GM19468 (cell line): ENCODE data around the gene FOXB2.

Experiments used
- ATAC-seq: cut with Tn5 transposase; IDR thresholded peaks from one replicate; pipeline ENCODE4 v1.9.1; 2021; ENCODE audit warnings: mild to moderate bottlenecking, moderate library complexity, moderate number of reproducible peaks; ENCODE audit not compliant: unreplicated experiment; ENCODE audit errors: extremely low read depth

The FOXB2 gene

GRCh38 chr9:77015327-77016048, 4.0 kb upstream of the FOXB2 start:
- ATAC-seq, result no peak

GRCh38 chr9:77016121-77016525, 3.3 kb upstream of the FOXB2 start:
- no peak for ATAC-seq

GRCh38 chr9:77016526-77017504, 2.6 kb upstream of the FOXB2 start:
- ATAC-seq, result no peak

GRCh38 chr9:77017505-77017894, 2.0 kb upstream of the FOXB2 start:
- ATAC-seq, result no peak

- no peak for ATAC-seq
Measured at GRCh38 chr9:77018058-77018968, 1.1 kb upstream of the FOXB2 start.

GRCh38 chr9:77018969-77019235, 553 bp upstream of the FOXB2 start:
- ATAC-seq, result no peak

- no peak for ATAC-seq
Measured at GRCh38 chr9:77019926-77020412, 514 bp downstream of the FOXB2 start.

GRCh38 chr9:77020413-77021290, 1.2 kb downstream of the FOXB2 start:
- no peak for ATAC-seq

GRCh38 chr9:77021291-77021894, 1.9 kb downstream of the FOXB2 start:
- ATAC-seq, result no peak

GRCh38 chr9:77021922-77022782, 2.7 kb downstream of the FOXB2 start:
- no peak for ATAC-seq

- ATAC-seq, result no peak
Measured at GRCh38 chr9:77022783-77023440, 3.5 kb downstream of the FOXB2 start.

GRCh38 chr9:77023726-77024125, 4.3 kb downstream of the FOXB2 start:
- no peak for ATAC-seq

- ATAC-seq, result no peak
Measured at GRCh38 chr9:77024776-77025545, 5.5 kb downstream of the FOXB2 start.

GRCh38 chr9:77028478-77028877, 9.0 kb downstream of the FOXB2 start:
- no peak for ATAC-seq

- no peak for ATAC-seq
Measured at GRCh38 chr9:77030045-77030444, 10.6 kb downstream of the FOXB2 start.

- ATAC-seq, result no peak
Measured at GRCh38 chr9:77038281-77039036, 19.0 kb downstream of the FOXB2 start.
